PFSK-1 (cell line): ENCODE measurements around the gene RUNX3.

Experiments used
- FOXP2 ChIP-seq: optimal IDR thresholded peaks from 2 replicates; pipeline ENCODE3; 2011; ENCODE audit warnings: borderline replicate concordance, control low read depth, inconsistent platforms; ENCODE audit not compliant: insufficient read depth; ENCODE audit errors: extremely low read length, extremely low read depth
- POLR2AphosphoS5 ChIP-seq: IDR thresholded peaks from 2 replicates; pipeline ENCODE4 v1.6.1; 2012; ENCODE audit warnings: low read depth, mild to moderate bottlenecking, control low read depth, low read length, moderate library complexity
- SIN3A ChIP-seq: IDR thresholded peaks from 2 replicates; pipeline ENCODE4 v1.6.1; 2012; ENCODE audit warnings: mild to moderate bottlenecking, low read length, moderate library complexity, borderline replicate concordance; ENCODE audit not compliant: insufficient read depth
- TAF1 ChIP-seq: IDR thresholded peaks from 2 replicates; pipeline ENCODE4 v1.6.1; 2012; ENCODE audit warnings: low read length, control low read depth, borderline replicate concordance; ENCODE audit not compliant: insufficient read depth
- TF ChIP-seq, protein P1 (sequence below), 2 experiments: IDR thresholded peaks; 2 replicates each; pipeline versions ENCODE4 v1.6.1 to v1.8.0; 2011 to 2012; ENCODE audit warnings: low read depth in 2 of 2, low read length in 2 of 2, control low read depth in 1 of 2, inconsistent platforms in 1 of 2, mild to moderate bottlenecking in 1 of 2, moderate library complexity in 1 of 2; ENCODE audit not compliant: insufficient read depth in 1 of 2

DNA sequence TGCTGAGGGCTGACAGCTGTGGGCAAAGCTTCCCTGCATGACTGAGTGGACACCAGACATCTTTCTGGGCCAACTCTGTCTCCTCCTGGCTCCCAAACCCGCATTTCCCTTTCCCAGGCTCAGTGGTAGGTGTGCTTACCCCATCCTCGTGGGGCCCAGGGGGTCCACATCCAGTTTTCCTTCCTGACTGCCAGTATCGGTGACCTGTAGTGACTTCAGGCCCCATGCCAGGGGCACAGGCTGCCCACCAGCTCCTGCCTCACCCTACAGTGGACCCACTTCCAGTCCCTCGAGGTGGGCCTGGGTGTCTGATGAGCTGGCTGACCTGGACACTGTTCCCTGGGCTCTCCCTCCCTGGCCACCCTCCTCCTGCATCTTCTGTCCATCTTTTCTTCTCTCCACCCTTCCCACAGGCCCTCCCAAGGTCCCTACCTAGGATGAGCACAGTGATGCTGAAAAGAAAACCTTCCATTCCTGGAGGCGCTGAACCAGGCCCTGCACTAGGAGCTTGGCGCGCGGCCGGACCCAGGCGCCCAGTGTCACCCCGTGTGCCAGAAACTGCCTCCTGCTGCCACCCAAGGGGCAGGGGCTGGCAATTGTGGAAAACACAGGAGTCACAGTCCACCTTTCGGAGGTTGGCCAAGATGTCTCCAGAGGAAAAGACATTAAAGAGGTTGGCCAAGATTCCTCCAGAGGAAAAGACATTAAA lies 67.1 kb downstream of the RUNX3 start:
- no peak for TF ChIP-seq POLR2AphosphoS5
- TF ChIP-seq TAF1: no peak
- TF ChIP-seq FOXP2: no peak
- TF ChIP-seq SIN3A: no peak
- TF ChIP-seq, protein P1, sequence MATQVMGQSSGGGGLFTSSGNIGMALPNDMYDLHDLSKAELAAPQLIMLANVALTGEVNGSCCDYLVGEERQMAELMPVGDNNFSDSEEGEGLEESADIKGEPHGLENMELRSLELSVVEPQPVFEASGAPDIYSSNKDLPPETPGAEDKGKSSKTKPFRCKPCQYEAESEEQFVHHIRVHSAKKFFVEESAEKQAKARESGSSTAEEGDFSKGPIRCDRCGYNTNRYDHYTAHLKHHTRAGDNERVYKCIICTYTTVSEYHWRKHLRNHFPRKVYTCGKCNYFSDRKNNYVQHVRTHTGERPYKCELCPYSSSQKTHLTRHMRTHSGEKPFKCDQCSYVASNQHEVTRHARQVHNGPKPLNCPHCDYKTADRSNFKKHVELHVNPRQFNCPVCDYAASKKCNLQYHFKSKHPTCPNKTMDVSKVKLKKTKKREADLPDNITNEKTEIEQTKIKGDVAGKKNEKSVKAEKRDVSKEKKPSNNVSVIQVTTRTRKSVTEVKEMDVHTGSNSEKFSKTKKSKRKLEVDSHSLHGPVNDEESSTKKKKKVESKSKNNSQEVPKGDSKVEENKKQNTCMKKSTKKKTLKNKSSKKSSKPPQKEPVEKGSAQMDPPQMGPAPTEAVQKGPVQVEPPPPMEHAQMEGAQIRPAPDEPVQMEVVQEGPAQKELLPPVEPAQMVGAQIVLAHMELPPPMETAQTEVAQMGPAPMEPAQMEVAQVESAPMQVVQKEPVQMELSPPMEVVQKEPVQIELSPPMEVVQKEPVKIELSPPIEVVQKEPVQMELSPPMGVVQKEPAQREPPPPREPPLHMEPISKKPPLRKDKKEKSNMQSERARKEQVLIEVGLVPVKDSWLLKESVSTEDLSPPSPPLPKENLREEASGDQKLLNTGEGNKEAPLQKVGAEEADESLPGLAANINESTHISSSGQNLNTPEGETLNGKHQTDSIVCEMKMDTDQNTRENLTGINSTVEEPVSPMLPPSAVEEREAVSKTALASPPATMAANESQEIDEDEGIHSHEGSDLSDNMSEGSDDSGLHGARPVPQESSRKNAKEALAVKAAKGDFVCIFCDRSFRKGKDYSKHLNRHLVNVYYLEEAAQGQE (IDR thresholded peaks at IDR 0.05; ENCODE audit: insufficient read depth in 1 of 2, low read depth in 2 of 2, low read length in 2 of 2): no peak
